Activated CD8-positive, alpha-beta memory T cell treated with anti-CD3 and anti-CD28 coated beads for 4 hours (primary cell): ENCODE measurements around the gene PLPPR5.
"Not testable (repeated sequence)": the region's sequence is repeated elsewhere in the genome, so short reads cannot be mapped to it uniquely, and the experiment has no call there.

Experiments
- DNase-seq, 2 donors: peaks; one replicate each; pipeline ENCODE4 v3.0.0-alpha.2; 2020; ENCODE audit warnings: low read depth in 2 of 2

Gene PLPPR5, protein sequence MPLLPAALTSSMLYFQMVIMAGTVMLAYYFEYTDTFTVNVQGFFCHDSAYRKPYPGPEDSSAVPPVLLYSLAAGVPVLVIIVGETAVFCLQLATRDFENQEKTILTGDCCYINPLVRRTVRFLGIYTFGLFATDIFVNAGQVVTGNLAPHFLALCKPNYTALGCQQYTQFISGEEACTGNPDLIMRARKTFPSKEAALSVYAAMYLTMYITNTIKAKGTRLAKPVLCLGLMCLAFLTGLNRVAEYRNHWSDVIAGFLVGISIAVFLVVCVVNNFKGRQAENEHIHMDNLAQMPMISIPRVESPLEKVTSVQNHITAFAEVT

DNA sequence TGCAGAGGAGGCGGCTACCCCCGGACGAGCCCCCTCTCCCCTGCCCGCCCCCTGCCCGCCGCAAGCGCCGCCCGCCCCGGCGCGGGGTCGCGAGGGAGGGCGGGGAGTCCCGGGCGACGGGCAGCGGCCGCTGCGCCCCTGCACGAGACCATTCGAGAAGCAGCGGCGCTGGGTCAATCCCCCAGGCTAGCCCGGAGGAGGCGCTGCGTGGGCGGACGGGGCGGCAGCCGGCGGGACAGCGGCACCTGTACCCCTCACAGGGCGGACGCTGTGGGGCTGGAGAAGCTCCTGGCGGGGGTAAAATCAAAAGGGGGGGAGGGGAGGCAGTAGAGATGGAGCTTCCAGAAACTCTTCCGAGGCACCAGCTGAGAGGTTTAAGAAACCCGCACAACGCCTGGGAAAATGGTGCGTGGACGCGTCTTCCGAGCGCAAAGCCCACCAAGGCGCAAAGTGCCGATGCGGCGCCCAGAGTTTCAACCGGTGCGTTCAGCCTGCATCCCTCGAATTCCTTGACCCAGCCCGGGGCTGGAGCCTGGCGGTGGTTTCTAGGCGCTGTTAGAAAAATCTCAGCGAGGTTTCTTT lies at the start of gene PLPPR5:
Gene PLPPR5, minus strand, starts transcription at position 1 of the 582 bp plus-strand sequence. CDS start 190 bp downstream, outside the sequence.
- DNase-seq = no peak

DNA sequence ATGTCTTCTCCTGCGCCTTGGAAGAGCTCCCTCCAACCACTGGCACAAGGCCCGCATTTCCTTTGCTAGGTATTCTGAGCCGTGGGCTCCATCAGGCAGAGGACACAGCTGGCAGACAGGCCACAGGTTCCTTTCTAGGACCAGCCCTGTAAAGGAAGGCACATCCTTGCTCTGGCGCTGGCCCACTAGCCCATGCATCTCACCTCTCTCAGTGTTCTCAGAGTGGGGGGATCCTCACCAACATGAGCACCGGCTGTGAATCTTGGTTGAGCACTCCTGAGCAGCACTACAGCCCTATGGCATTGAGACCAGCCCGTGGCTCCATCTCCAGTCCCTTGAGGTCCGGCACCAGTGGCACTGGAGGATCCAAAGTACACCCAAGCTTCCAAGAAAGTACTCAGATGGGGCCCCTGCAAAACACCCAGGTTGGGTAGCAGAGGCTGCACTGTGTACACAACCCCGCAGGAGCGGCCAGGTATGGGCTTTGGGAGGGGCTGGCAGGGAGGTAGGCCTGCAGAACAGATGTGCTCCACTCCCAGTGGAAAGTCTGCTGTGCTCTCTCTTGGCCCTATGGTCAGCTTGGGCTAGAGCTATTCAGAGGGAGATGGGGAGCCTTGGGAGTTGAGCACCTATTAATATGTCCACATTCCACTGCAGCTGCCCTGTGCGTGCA lies 47.1 kb upstream of the PLPPR5 start:
- DNase-seq = no peak

DNA sequence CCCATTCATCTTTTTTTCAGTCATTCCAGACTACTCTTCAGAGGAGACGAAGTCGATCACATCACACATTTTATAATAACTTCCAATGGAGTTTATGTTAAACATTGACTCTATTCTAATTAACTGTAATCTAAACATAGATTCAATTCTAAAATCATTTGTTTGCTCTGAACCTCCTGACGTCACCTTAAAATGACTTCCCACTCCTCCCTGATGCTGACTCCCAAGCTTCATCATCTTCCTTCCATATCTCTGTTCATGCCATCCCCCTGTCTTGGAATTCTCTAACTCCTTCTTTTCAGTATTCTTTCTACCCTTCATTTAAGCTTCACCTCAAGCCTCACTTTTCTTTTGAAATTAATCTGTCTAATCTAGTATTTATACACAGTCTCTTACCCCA lies 45.1 kb upstream of the PLPPR5 start:
- no peak for DNase-seq

DNA sequence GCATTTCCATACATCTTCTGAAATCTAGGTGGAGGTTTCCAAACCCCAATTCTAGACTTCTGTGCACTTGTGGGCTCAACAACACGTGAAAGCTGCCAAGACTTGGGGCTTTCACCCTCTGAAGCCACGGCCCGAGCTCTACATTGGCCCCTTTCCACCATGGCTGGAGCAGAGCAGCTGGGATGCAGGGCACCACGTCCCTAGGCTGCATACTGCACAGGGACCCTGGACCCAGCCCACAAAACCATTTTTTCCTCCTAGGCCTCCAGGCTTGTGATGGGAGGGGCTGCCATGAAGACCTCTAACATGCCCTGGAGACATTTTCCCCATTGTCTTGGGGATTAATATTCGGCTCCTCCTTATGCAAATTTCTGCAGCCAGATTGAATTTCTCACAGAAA lies 32.1 kb upstream of the PLPPR5 start:
- DNase-seq = not testable (repeated sequence)

DNA sequence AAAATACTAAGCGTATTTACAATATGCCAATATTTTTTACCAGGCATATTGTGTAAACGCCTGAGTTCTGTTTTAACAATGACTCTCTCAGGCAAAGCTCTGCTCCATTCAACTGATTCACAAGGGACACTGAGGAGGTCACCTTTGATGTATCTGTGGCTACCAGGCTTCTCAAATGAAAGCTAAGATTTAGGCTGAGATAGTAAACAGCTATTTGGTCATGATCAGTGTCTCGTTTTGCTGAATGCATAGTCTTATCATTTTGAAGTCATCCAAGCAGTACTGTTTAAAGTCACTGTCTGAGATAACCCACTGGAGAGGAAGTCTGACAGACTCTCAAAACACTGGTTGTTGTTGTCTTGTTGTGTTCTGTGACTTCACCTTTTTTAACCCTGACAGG lies 13.7 kb upstream of the PLPPR5 start:
- DNase-seq = no peak

DNA sequence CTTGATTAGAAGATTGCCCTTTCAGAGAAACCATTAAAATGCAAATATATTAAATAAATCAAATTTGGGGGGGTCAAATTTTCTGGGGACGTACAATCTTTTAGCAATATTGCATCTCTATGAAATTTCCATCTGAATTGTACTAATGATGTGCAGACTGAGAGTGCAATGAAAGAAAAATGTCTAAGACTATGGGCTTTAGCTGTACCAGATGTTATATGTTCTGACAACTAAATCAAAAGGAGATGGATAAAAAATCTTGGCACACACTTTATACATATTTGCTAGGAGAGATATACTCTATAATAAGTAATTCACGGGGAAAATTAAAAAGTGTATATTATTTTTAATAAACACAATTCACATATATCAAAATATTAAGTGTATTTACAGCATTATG lies 13.0 kb upstream of the PLPPR5 start:
- DNase-seq = no peak

DNA sequence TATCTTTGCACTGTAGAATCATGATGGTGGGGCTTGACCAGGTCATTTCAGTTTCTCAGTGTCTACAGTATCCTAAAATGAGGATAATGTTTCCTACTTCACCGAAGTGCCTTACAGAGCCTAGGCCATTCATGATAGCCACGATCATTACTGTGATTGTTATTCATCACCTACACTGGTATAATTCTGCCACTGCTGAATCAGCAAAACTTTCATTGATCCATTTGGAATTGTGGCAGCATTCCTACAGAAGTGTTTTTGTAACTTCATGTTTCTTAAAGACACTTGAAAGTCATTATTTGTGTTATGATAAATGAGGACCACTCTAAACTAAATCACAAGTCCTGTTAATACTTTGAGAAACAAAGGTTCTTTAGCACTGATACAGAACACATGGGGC lies 6.0 kb upstream of the PLPPR5 start:
- no peak for DNase-seq

DNA sequence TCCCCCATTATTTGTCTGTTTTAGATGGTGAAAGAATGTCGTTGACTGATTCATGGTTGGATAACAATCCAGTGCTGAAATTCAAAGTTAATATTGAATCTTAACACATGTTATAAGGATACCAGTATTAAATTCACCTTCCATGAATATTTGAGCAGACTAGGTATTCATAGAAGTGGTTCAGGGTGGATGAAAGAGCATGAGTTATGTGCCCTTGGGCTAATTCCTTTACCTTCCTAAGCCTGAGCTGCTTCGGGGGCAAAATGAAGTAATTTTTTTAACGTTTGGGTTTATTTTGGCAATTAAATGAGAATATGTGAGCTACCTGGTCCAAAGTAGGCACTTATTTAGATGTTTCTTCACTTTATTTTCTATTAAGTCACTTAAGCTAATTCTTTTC lies 2.7 kb upstream of the PLPPR5 start:
- no peak for DNase-seq

DNA sequence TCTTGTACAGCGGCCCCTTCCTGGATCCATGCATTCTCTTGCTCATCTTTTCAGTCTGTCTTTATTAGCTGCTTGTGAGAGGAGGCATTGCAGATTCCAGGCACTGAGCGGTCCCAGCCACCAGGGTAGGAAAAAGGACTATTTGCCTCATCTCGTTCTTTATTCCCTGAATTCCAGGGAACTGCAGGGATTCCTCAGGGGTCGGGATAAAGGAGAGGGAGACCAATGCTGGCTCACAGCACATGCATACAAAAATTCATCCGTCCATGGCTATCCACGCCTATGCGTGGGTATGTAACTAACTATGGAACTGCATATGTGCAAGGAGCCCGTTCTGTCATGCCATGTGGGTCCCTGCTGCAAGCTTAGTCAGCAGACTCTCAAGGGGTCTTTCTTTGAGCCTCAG lies 879 bp upstream of the PLPPR5 start:
- DNase-seq = no peak

DNA sequence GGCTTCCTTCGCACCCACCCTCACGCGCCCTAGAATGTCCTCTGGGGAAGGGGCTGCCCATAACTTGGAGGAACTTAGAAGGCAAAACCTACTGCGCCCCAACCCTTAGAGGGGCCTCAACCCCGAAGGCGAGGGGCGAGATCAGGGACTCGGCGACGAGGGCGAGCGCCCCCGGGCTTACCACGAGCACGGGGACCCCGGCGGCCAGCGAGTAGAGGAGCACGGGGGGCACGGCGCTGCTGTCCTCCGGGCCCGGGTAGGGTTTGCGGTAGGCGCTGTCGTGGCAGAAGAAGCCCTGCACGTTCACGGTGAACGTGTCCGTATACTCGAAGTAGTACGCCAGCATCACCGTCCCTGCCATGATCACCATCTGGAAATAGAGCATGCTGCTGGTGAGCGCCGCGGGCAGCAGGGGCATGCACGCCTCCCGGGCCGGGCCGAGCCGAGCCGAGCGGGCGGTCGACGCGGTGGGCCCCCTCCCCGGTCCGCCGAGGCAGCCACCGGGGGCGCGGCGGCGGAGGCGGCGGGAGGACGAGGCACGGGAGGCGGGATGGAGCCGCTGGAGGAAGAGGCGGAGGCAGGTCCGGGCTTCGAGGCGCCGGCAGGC lies 304 bp downstream of the PLPPR5 start:
- DNase-seq = no peak

DNA sequence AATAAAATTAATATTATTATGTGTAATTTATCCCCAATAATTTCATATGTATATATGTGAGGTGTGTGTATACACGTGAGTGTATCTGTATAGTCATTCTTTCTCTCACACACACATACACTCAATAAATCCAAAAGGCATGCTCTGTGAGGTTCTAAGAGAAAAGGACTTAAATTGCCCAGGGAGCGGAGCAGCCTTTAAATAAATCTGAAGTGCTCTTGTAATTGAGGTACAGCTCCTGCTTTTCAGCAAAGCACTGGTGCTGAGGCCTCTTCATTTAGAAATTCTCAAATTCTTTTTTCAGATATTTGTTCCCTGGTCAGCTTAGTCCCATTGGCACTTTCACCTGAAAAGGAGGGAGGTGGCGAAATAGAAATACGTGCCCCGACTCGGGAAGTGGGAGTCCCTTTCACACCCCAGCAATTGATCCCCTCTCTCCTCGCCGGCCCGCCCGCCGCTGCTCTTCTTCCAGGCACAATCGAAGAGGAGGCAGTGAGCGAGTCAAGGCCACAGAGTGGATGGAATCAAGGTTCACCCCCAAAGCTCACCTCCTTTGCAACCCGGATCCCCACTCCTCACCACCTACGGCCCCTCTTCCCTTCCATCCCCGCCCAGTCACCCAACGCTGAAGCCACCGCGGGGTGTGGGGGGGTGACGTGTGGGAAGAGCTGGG lies 944 bp downstream of the PLPPR5 start:
- DNase-seq = no peak

DNA sequence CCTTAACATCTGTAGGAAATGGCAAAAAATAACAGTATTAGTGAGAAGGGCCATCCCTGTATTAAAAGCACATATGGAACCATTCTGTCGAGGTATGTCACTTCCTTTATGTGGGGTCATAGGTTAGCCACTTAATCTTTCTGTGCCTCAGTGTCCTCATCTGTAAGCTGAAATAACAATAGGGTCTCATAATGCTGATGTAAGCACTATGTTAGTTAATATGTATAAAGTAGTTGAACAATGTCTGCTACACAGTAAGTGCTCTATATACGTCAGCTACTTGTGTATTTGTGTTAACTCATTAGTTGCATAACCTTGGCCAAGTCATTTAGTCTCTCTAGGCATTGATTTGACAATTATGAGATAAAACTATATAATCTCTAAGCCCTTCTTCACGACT lies 11.8 kb downstream of the PLPPR5 start:
- no peak for DNase-seq

DNA sequence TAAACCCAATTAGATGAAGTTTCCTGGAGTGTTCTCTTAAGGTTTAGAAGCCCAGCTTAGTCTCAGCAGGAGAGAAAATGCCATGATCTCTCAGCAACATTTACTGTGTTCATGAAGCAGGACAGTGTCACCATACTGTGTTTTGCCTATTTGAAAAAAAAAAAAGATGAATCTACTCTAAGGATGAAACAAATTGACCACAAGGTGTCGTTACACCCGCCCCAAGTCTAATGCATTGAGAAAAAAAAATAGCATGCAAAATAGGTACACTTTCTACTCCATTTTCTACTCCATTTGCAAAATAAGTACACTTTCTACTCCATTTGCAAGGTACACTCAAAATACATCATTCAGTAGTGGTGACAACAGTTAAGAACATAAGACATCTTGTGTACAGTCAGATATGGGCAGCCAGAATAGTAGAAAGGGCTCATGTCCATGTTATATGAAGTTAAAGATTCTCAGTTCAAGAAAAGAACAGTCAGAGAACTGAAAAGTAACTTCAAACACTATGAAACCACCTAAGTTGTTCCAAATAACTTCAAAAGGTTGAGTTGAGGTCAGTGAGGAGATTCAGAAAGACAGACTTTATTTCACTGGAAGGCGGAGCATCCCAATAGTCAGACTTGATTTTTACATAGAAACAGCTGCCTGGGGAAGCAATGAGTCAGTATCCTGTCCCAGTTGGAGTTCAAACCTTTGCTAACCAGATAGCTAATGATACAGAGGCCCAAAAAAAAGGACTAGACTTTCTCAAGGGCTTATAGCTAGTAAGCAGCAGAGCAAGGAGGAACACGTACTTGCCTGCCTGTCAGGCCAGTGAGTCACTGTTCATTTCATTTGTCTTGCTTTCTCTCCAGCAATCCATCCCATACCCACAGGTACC lies 13.3 kb downstream of the PLPPR5 start:
- DNase-seq = no peak

DNA sequence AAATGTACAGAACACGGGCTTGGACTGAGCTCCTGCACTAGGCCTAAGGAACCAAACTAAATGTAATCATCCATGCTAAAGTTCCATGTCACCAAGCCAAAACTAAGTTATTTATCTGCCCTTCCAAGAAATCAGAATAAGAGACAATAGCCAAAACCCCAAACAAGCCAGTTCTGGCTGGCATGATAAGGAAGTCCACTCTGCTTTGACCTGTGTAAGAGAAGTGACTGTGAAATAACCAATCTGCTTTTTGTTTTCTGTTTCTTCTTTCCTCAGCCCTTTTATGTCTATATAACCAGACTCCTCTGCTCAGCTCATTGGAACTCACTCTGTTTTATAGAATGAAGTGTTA lies 15.1 kb downstream of the PLPPR5 start:
- DNase-seq = no peak

DNA sequence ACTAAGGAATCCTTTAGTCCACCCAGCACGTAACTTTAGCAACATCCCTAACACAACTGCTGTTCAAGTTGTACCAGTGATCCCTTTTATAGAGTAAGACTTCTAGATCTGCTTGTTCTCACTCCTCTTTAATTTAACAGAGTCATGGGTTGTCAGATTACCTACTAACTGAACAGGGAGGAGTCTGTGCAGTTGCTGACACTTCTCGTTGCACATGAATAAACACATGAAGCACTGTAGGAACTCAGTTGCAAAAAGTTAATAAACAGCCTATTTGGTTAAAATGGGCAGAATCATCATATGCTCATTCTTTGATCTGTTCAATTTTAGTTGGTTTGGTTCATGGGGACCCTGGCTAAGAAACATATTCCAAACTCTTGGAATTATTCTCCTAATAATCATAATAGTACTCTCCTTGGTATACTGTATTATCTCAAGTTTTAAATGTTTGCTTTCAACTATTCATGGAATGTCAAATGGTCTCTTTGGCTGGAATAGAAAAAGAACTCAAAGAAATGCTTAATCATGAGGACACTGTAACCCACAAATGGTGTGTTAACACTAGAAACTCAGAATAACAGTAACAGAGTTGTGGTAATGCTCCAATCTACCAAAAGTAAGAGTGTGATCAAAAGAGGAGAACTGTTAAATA lies 15.6 kb downstream of the PLPPR5 start:
- no peak for DNase-seq

DNA sequence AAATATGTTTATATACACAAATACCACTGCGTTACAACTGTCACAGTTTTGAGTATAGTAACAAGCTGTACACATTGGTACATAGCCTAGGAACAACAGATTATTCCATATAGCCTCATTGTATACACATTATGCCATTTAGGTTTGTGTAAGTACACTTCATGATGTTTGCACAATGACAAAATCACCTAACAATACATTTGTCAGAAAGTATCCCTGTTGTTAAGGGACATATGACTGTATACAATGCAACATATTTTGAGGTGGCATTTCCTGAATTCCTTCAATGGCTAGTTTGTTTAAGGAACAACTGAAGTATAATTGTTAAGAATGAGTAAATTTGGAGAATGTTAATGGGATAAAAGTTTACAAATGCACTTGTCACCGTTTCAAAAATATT lies 19.0 kb downstream of the PLPPR5 start:
- DNase-seq = no peak

DNA sequence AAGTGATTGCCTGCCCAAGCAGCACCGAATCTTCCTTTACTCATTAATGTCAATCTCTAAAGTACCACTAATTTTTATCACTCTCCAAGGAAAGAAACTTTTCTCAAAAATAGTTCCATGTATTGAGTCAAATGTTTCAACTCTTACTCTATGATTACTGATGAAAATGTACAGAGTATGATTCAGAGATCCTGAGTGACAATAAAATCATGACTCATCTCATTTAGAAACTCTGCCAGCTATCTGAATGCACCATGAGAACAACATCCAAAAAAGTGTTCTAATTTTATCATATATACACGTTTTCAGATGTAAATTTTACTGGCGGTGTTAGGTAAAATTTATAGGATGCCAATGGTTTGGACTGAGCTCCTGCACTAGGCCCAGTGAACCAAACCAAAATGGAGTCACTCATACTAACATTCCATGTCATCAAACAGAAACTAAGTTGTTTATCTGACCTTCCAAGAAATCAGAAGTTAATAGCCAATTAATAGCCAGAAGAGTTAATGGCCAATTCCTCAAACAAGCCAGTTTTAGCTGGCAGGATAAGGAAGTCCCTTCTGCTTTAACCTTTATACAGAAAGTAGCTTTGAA lies 22.6 kb downstream of the PLPPR5 start:
- DNase-seq = no peak

DNA sequence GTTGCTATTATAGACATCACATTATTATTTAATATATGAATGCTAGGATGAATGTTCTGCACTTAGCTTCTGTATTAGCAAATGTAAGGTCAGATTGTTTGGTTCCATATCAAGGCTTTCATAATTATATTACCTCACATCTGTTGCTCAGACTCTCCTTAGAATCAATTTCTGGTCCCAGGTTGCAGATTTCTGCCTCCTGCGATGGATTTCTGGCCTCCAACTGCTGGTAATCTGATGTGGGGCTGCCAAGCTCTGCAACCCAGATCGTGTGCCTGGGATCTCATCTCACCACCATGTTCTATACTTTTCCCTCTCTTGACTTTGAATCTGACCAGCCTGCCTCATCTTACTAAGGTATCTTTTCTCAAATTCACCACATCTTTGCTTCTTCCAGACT lies 25.2 kb downstream of the PLPPR5 start:
- no peak for DNase-seq

DNA sequence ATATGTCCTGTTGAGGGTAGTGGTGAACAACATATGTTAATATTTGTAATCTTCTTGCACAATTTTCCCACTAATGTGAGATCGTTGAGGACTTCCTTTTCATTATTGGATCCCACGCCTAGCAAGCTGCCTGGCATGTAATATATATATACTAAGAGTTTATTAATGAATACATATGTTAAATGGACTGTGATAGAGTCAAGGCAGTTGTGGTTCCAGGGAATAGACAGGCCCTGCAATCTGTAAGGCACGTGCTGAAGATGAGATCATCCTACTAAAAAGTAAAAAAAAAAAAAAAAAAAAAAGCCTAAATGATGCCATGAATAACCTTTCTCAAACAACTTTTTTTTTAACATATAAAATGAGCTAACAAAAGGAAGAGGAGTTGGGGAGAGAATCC lies 28.9 kb downstream of the PLPPR5 start:
- no peak for DNase-seq

DNA sequence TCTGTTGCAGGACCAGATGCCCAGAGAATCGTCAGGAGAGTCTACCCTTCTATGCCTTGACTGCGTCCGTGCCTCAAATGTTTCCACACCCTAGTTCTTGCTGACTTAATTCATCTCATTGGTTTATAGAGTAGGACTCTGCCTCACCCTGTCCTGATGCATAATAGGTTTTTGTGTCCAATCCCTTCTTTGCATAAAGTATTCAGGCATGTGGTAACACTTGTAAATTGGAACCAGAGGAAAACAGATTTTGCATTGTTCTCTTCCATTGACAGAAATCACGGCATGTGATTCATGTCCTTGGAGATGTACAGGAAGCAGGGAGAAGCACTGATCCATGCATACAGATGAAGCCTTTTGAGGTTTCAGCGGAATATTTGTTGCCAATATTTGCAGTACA lies 29.5 kb downstream of the PLPPR5 start:
- no peak for DNase-seq
